Rectal smooth muscle tissue (tissue), 1 donor: ENCODE data around the gene IFI27.
A peak's percentile ranks its signal among the peaks of the same experiment; 100 is the strongest.

ENCODE experiments used
- H3K27ac ChIP-seq: one replicate; pipeline ENCODE4 v1.7.0; 2013; ENCODE audit warnings: low read depth, low read length, inconsistent platforms
- H3K27me3 ChIP-seq: one replicate; pipeline ENCODE4 v1.7.0; 2013; ENCODE audit warnings: low read length; ENCODE audit not compliant: control insufficient read depth, insufficient read depth
- H3K36me3 ChIP-seq: one replicate; pipeline ENCODE4 v1.7.0; 2013; ENCODE audit warnings: low read length; ENCODE audit not compliant: control insufficient read depth, insufficient read depth
- H3K4me1 ChIP-seq: one replicate; pipeline ENCODE4 v1.7.0; 2013; ENCODE audit warnings: low read length; ENCODE audit not compliant: control insufficient read depth, insufficient read depth
- H3K4me3 ChIP-seq: one replicate; pipeline ENCODE4 v1.7.0; 2013; ENCODE audit warnings: low read length
- H3K9ac ChIP-seq: one replicate; pipeline ENCODE4 v1.7.0; 2013; ENCODE audit warnings: low read length

The IFI27 gene

DNA sequence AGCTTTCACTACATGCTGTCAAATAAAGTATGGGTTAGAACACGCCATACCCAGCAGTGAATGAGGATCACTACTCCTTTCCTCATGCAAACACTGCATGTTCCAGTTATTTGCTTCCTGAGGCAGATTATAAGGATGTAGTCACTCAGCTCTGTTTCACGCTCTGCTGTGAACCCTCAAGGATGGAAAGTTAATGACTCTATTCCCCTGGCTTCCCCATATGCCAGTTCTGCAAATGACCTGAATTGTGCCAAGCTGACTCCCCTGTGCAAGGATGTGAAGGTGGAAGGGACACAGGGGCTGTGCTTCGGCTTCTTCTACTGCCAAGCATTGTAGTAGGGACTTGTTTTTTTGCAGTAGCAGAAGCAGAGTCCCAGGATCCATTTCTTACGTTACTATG lies 22.6 kb upstream of the IFI27 start:
- no peaks in the 10 kb centered on the region for H3K36me3 ChIP-seq
- H3K4me3 ChIP-seq, result no peak overlapping the region

DNA sequence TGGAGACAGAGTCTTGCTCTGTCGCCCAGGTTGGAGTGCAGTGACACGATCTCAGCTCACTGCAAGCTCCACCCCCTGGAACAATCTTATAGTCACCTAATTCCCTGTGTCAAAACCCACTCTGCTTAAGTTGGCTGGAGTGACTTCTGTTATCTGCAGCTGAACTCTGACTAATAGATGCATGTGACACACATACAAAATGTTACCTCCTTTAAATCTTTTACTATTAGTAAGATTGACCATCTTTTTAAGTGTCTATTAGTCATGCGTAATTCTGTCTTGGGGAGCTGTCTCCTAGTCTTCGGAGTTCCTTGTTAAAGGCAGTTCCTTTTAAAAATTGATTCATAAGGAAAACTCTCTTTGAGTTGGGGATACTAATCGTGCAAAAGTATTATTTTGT lies 22.0 kb upstream of the IFI27 start:
- Histone ChIP-seq H3K4me1 (no peaks in the 10 kb centered on the region), H3K4me3 (no peak overlapping the region), H3K27ac (no peak overlapping the region), H3K27me3 (no peaks in the 10 kb centered on the region), H3K36me3 (no peaks in the 10 kb centered on the region), H3K9ac (no peak overlapping the region)

More for the DNA sequence above, 22.6 kb upstream of the IFI27 start:
- H3K9ac ChIP-seq, result no peak overlapping the region
- H3K27ac ChIP-seq, result no peak overlapping the region
- H3K4me1 ChIP-seq, result no peaks in the 10 kb centered on the region
- H3K27me3 ChIP-seq, result no peaks in the 10 kb centered on the region

DNA sequence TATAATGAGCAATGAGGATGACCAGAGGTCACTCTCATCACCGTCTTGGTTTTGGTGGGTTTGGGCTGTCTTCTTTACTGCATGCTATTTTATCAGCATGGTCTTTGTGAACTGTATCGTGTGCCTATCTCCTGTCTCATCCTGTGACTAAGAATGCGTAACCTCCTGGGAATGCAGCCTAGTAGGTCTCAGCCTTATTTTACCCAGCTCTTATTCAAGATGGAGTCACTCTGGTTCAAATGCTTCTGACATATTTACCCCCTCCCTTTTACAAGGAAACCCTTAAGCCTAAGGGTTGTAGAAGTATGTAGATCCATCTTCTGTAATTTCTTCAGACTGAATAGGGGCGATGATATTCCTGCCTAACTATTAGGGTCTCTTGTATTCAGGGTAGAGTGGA lies 21.1 kb upstream of the IFI27 start:
- H3K4me1 ChIP-seq, result no peaks in the 10 kb centered on the region
- H3K27ac ChIP-seq, result no peak overlapping the region
- no peaks in the 10 kb centered on the region for H3K36me3 ChIP-seq
- H3K27me3 ChIP-seq, result no peaks in the 10 kb centered on the region
- no peak overlapping the region for H3K4me3 ChIP-seq
- no peak overlapping the region for H3K9ac ChIP-seq

DNA sequence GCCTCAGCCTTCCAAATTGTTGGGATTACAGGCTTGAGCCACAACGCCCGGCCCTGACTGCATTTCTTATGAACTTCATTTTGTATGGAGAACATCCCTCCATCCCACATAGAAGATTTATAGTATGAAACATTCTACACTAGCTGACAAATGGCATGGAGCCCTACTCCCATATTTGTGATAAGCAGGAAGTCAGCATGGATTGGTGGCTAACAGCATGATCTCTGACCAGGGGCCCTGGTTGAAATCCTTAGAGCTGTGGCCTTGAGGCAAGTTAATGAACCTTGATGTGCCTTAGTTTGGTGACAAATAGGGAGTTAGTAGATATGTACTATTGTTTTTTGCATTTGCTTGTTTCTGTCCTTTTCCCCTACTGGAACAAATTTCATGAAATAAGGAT lies 17.1 kb upstream of the IFI27 start:
- H3K4me1 ChIP-seq, result no peaks in the 10 kb centered on the region
- H3K27me3 ChIP-seq, result no peaks in the 10 kb centered on the region
- no peak overlapping the region for H3K9ac ChIP-seq
- no peak overlapping the region for H3K4me3 ChIP-seq
- H3K36me3 ChIP-seq, result no peaks in the 10 kb centered on the region
- H3K27ac ChIP-seq, result no peak overlapping the region

GRCh38 chr14:94097091-94097490 lies 13.4 kb upstream of the IFI27 start:
- Histone ChIP-seq H3K27ac (no peak overlapping the region), H3K36me3 (no peaks in the 10 kb centered on the region), H3K27me3 (no peaks in the 10 kb centered on the region), H3K4me1 (no peaks in the 10 kb centered on the region), H3K4me3 (no peak overlapping the region), H3K9ac (no peak overlapping the region)

DNA sequence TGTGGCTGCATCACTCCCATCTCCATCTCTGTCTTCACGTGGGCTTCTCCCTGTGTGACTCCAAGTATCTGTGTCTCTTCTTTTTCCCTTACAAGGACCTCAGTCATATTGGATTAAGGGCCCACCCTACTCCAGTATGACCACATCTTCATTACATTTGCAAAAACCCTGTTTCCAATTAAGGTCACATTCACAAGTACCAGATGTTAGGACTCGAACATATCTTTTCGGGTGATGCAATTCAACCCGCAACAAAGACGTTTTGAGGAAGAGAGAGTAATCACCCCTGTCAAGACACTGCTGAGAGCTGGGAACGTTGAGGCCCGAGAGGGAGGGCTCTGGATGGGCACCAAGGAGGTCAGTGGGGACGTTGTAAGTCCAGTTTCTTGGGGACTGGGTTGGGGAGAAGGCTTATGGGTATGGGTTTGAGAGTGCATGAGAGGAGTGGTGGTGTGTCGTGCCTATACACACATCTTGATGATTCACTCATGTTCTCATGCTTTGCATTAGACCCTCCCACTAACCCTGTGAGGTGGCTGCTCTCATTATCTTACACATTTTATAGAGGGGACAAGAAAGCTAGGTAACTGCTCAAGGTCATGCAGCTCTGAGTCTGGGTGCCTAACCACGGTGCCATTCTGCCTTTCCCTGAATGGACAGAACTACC lies 12.1 kb upstream of the IFI27 start:
- Histone ChIP-seq H3K9ac (no peak overlapping the region), H3K27me3 (no peaks in the 10 kb centered on the region), H3K4me1 (no peaks in the 10 kb centered on the region), H3K27ac (no peak overlapping the region), H3K4me3 (no peak overlapping the region), H3K36me3 (no peaks in the 10 kb centered on the region)

- no peak overlapping the region for H3K27ac ChIP-seq
- H3K27me3 ChIP-seq, result no peaks in the 10 kb centered on the region
- H3K4me3 ChIP-seq, result no peak overlapping the region
- H3K9ac ChIP-seq, result no peak overlapping the region
- H3K36me3 ChIP-seq, result no peaks in the 10 kb centered on the region
- H3K4me1 ChIP-seq, result no peaks in the 10 kb centered on the region
Measured at GRCh38 chr14:94099006-94099405, 11.5 kb upstream of the IFI27 start.

DNA sequence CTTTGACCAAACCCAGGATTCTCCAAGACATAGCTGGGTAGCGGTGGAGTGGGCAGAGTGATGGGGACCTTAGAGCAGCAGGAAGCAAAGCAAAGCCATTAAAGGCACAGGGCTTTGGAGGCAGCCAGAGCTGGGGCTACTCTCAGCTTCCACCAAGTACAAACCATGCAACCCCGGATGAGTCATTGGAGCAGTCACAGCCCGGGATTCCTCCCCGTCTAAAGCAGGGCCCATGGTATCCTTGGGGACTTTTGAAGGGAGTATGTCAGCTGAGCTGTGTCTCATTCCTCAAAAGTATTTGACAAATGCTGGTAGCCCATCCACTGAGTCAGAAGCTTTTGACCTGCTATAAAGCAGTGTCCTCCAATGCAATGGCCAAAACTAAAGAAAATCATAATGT lies 9.7 kb upstream of the IFI27 start:
- H3K4me3 ChIP-seq, result no peak overlapping the region
- H3K4me1 ChIP-seq, result no peaks in the 10 kb centered on the region
- no peak overlapping the region for H3K9ac ChIP-seq
- H3K36me3 ChIP-seq, result no peaks in the 10 kb centered on the region
- no peak overlapping the region for H3K27ac ChIP-seq
- H3K27me3 ChIP-seq, result no peaks in the 10 kb centered on the region

GRCh38 chr14:94101748-94102147 lies 8.8 kb upstream of the IFI27 start:
- Histone ChIP-seq H3K27me3 (no peaks in the 10 kb centered on the region), H3K27ac (no peak overlapping the region), H3K36me3 (no peaks in the 10 kb centered on the region), H3K4me3 (no peak overlapping the region), H3K4me1 (no peaks in the 10 kb centered on the region), H3K9ac (no peak overlapping the region)

DNA sequence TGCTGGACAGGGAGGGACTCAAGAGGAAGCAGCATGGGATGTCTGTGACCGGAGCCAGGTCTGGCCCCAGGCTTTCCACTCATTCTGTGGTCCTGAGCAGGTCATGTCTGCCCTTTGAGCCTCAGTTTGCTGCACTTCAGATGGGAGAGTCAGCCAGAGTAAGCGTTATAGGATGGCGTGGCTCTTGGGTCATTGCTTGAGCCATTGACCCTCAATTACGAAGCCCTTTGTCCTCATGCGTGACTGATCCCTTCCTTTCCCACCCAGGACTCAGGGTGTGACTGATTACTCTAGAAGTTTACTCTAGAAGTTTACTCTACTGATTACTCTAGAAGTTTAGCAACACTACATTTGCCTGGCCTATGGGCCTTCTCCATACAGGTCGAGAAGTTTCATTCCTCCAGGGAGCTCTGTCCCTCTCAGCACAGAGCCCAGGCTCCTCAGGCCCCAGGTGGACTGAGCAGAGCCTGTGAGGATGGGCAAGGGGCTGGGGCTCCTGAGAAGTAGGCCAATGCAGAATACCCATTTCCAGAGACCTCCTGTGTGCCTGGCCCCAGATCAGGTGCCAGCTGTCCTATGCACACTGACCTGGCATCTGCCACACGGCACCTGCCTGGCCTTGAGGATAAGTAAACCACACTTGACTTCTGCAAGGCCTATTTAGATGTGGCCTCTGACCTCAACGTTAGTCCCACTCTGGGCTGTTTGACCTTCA lies 7.6 kb upstream of the IFI27 start:
- H3K9ac ChIP-seq, result no peak overlapping the region
- no peaks in the 10 kb centered on the region for H3K4me1 ChIP-seq

DNA sequence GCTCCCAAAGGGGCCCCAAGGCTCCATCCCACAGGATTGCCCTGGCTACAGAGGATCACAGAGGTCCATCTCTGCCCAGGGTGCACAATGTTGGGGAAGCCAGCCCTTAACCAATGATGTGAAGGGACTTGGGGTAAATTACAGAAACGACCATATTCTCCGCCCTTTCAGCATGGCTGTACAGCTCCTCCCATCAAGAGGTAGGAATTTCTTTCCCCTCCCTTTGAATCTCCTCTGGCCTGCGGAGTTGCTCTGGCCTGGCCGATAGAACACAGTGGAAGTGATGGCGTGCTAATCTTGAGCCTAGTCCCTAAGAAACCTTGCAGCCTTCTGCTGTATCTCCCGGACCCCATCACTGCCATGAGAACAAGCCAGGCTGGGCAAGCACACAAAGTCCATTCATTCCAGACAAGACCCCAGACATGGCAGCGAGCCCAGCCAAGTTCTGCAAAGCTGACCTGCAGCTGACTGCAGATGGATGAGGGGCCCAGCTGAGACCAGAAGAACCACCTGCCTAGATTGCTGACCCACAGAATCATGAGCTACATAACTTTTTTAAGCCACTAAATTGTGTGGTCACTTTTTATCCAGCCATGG lies 6.9 kb upstream of the IFI27 start:
- no peaks in the 10 kb centered on the region for H3K36me3 ChIP-seq
- no peaks in the 10 kb centered on the region for H3K27me3 ChIP-seq
- H3K4me3 ChIP-seq, result no peak overlapping the region
- no peak overlapping the region for H3K9ac ChIP-seq
- no peak overlapping the region for H3K27ac ChIP-seq
- H3K4me1 ChIP-seq, result no peaks in the 10 kb centered on the region

More for the DNA sequence above, 7.6 kb upstream of the IFI27 start:
- no peak overlapping the region for H3K4me3 ChIP-seq
- no peak overlapping the region for H3K27ac ChIP-seq
- no peaks in the 10 kb centered on the region for H3K36me3 ChIP-seq
- no peaks in the 10 kb centered on the region for H3K27me3 ChIP-seq

GRCh38 chr14:94104731-94105130 lies 5.8 kb upstream of the IFI27 start:
- Histone ChIP-seq H3K27ac (no peak overlapping the region), H3K36me3 (no peaks in the 10 kb centered on the region), H3K4me3 (no peak overlapping the region), H3K27me3 (no peaks in the 10 kb centered on the region), H3K4me1 (no peaks in the 10 kb centered on the region), H3K9ac (no peak overlapping the region)

- H3K4me3 ChIP-seq, result peak overlapping the region; percentile 25
- H3K27me3 ChIP-seq, result no peaks in the 10 kb centered on the region
- H3K4me1 ChIP-seq, result no peaks in the 10 kb centered on the region
- no peak overlapping the region for H3K27ac ChIP-seq
- no peaks in the 10 kb centered on the region for H3K36me3 ChIP-seq
- H3K9ac ChIP-seq, result no peak overlapping the region
Measured at GRCh38 chr14:94109915-94110250, 653 bp upstream of the IFI27 start.
